ENCODE results near the gene JAK3. TPM values are rescaled to one million over a fixed set of nuclear protein-coding genes. Genes with fewer than 3 reads are reported as not detected.

Gene JAK3
- total RNA-seq, 1 experiment from 2014 or later, result 2.1 TPM

DNA sequence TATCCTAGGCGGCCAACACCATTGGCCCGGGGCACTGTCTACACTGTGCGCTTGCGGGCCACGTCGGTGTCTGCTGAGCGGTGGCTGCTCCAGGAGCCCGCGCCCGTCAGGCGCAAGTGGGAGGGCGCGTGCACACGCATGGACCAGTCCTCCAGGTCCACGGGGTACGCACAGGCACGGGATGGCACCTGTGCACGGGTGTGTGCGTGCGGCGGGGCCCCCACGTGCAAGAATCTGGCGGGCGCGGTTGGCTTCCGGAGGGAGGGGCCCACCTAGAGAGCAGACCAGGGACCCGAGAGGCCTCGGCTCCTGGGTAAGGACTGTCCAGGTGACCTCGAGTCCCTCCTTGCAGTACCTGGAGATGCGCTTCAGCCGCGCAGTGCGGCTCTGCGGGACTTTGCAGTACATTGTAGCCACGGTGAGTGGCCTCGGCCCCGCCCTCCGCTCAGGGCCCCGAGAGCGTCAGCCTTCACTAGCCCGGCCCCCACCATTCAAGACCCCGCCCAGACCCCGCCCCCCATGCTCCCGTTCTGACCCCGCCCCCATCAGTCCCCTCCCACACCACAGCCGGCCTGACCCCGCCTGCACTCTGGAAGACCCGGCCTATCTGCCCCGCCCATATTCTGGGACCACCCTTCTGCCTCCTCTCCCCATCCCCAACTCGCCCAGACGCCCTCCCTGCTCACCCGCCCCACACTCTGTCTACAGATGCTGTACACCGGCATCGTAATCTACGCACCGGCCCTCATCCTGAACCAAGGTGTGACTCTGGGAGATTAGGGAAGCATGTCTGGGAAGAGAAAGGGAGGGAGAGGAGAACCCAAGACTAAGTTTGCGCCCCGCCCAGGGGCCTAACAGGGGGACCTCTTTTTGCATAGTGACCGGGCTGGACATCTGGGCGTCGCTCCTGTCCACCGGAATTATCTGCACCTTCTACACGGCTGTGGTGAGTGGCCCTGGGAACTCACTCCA, 26.3 kb upstream of the JAK3 start:
- ChIA-PET CTCF (no interaction called here), POLR2A (no interaction called here)
- no peak overlapping the region for H3K27ac ChIP-seq (ENCODE audit: low read length)
- H3K36me3 ChIP-seq (ENCODE audit: control insufficient read depth, insufficient read depth, low read length), result no peaks in the 10 kb centered on the region
- peak; percentile 76 for ATAC-seq
- no TSS peak for BruUV-seq (replicated peaks)
- peak overlapping the region; percentile 39 to 55 for H3K4me3 ChIP-seq (ENCODE audit: low read depth in 2 of 2, low read length in 2 of 2)
- H3K27me3 ChIP-seq (ENCODE audit: control insufficient read depth, insufficient read depth, low read length), result no peaks in the 10 kb centered on the region
- no peak for DNase-seq (ENCODE audit: low read depth, low spot score)
- no peak for TF ChIP-seq SIN3A (IDR thresholded peaks at IDR 0.05; ENCODE audit: borderline replicate concordance, insufficient read depth, low read depth, low read length)
- TF ChIP-seq TCF7L2 (IDR thresholded peaks at IDR 0.05; ENCODE audit: low read depth, low read length), result no peak
- TF ChIP-seq, protein P1, sequence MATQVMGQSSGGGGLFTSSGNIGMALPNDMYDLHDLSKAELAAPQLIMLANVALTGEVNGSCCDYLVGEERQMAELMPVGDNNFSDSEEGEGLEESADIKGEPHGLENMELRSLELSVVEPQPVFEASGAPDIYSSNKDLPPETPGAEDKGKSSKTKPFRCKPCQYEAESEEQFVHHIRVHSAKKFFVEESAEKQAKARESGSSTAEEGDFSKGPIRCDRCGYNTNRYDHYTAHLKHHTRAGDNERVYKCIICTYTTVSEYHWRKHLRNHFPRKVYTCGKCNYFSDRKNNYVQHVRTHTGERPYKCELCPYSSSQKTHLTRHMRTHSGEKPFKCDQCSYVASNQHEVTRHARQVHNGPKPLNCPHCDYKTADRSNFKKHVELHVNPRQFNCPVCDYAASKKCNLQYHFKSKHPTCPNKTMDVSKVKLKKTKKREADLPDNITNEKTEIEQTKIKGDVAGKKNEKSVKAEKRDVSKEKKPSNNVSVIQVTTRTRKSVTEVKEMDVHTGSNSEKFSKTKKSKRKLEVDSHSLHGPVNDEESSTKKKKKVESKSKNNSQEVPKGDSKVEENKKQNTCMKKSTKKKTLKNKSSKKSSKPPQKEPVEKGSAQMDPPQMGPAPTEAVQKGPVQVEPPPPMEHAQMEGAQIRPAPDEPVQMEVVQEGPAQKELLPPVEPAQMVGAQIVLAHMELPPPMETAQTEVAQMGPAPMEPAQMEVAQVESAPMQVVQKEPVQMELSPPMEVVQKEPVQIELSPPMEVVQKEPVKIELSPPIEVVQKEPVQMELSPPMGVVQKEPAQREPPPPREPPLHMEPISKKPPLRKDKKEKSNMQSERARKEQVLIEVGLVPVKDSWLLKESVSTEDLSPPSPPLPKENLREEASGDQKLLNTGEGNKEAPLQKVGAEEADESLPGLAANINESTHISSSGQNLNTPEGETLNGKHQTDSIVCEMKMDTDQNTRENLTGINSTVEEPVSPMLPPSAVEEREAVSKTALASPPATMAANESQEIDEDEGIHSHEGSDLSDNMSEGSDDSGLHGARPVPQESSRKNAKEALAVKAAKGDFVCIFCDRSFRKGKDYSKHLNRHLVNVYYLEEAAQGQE (IDR thresholded peaks at IDR 0.05; ENCODE audit: insufficient read depth in 1 of 2, low read depth in 2 of 2, low read length in 1 of 2), result no peak
- TF ChIP-seq POLR2AphosphoS5 (IDR thresholded peaks at IDR 0.05; ENCODE audit: low read depth, low read length), result no peak
- TF ChIP-seq, protein P2, sequence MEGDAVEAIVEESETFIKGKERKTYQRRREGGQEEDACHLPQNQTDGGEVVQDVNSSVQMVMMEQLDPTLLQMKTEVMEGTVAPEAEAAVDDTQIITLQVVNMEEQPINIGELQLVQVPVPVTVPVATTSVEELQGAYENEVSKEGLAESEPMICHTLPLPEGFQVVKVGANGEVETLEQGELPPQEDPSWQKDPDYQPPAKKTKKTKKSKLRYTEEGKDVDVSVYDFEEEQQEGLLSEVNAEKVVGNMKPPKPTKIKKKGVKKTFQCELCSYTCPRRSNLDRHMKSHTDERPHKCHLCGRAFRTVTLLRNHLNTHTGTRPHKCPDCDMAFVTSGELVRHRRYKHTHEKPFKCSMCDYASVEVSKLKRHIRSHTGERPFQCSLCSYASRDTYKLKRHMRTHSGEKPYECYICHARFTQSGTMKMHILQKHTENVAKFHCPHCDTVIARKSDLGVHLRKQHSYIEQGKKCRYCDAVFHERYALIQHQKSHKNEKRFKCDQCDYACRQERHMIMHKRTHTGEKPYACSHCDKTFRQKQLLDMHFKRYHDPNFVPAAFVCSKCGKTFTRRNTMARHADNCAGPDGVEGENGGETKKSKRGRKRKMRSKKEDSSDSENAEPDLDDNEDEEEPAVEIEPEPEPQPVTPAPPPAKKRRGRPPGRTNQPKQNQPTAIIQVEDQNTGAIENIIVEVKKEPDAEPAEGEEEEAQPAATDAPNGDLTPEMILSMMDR (IDR thresholded peaks at IDR 0.05), result no peak
- no peaks in the 10 kb centered on the region for H3K9me3 ChIP-seq (ENCODE audit: control insufficient read depth, insufficient read depth, low read depth, low read length)
- in situ Hi-C loops (cut with HindIII; ENCODE audit: low pct_unique_long_range_greater_than_20kb, low sequenced_read_pairs) (no loop called here), intact Hi-C loops (cut with micrococcal nuclease; ENCODE audit: unreplicated experiment) (no loop called here)
- no peaks in the 10 kb centered on the region for H3K4me1 ChIP-seq (ENCODE audit: control insufficient read depth, insufficient read depth, low read length)

GRCh38 chr19:17872251-17873001, 24.6 kb upstream of the JAK3 start:
- DNase-seq (ENCODE audit: low read depth, low spot score) (no peak), ATAC-seq (no peak)
- H3K27ac ChIP-seq (ENCODE audit: low read length), result no peak overlapping the region
- TF ChIP-seq, protein P2 (IDR thresholded peaks at IDR 0.05), result no peak
- TF ChIP-seq POLR2AphosphoS5 (IDR thresholded peaks at IDR 0.05; ENCODE audit: low read depth, low read length), result no peak
- TF ChIP-seq TCF7L2 (IDR thresholded peaks at IDR 0.05; ENCODE audit: low read depth, low read length), result no peak
- TF ChIP-seq, protein P1 (IDR thresholded peaks at IDR 0.05; ENCODE audit: insufficient read depth in 1 of 2, low read depth in 2 of 2, low read length in 1 of 2), result no peak
- TF ChIP-seq SIN3A (IDR thresholded peaks at IDR 0.05; ENCODE audit: borderline replicate concordance, insufficient read depth, low read depth, low read length), result no peak
- intact Hi-C loops (cut with micrococcal nuclease; ENCODE audit: unreplicated experiment) (no loop called here), in situ Hi-C loops (cut with HindIII; ENCODE audit: low pct_unique_long_range_greater_than_20kb, low sequenced_read_pairs) (no loop called here)
- ChIA-PET CTCF (interaction anchor here (0.5 to 2.3 kb wide), 3 partner anchors 19 to 126 kb away, joined by 4 to 19 read pairs (median 12); partner anchors contain the start of gene CCDC124), POLR2A (no interaction called here)
- H3K9me3 ChIP-seq (ENCODE audit: control insufficient read depth, insufficient read depth, low read depth, low read length), result no peaks in the 10 kb centered on the region
- H3K4me1 ChIP-seq (ENCODE audit: control insufficient read depth, insufficient read depth, low read length), result no peaks in the 10 kb centered on the region
- no peaks in the 10 kb centered on the region for H3K27me3 ChIP-seq (ENCODE audit: control insufficient read depth, insufficient read depth, low read length)
- 0 out of 4 replicates have a peak overlapping the region, but pooled peaks of 1 of the 2 experiments have one; percentile 1 for H3K4me3 ChIP-seq (ENCODE audit: low read depth in 2 of 2, low read length in 2 of 2)
- BruUV-seq (replicated peaks), result no TSS peak
- H3K36me3 ChIP-seq (ENCODE audit: control insufficient read depth, insufficient read depth, low read length), result no peaks in the 10 kb centered on the region

All from Panc1 (cell line).